H9 (cell line): ENCODE results near the gene SLC47A1. TPM values are rescaled to one million over a fixed set of nuclear protein-coding genes. Genes with fewer than 3 reads are reported as not detected.
"Not testable (repeated sequence)": the region's sequence is repeated elsewhere in the genome, so short reads cannot be mapped to it uniquely, and the experiment has no call there.

Experiments
- DNase-seq: peaks from one replicate; pipeline ENCODE4 v3.0.0-alpha.2; 2017
- H2AFZ ChIP-seq: one replicate; pipeline ENCODE4 v1.6.1; 2013; ENCODE audit warnings: mild to moderate bottlenecking, low read length, control low read depth, moderate library complexity
- H2AK5ac ChIP-seq: 2 replicates; pipeline ENCODE4 v1.6.1; 2013; ENCODE audit warnings: low read length, control low read depth, mixed read lengths; ENCODE audit not compliant: insufficient read length
- H2BK120ac ChIP-seq: one replicate; pipeline ENCODE4 v1.6.1; 2013; ENCODE audit warnings: low read depth, mild to moderate bottlenecking, low read length, control low read depth, inconsistent platforms; ENCODE audit not compliant: poor library complexity, severe bottlenecking
- H2BK12ac ChIP-seq: 2 replicates; pipeline ENCODE4 v1.6.1; 2013; ENCODE audit warnings: low read length, control low read depth, mixed read lengths, low read depth; ENCODE audit not compliant: insufficient read length
- H2BK15ac ChIP-seq: 2 replicates; pipeline ENCODE4 v1.6.1; 2013; ENCODE audit warnings: low read depth, low read length, control low read depth
- H2BK20ac ChIP-seq: one replicate; pipeline ENCODE4 v1.6.1; 2013; ENCODE audit warnings: low read depth, mild to moderate bottlenecking, low read length, control low read depth, inconsistent platforms; ENCODE audit not compliant: poor library complexity, severe bottlenecking
- H2BK5ac ChIP-seq: 2 replicates; pipeline ENCODE4 v1.6.1; 2013; ENCODE audit warnings: low read length, control low read depth, mixed read lengths; ENCODE audit not compliant: insufficient read length
- H3K14ac ChIP-seq: 2 replicates; pipeline ENCODE4 v1.6.1; 2013; ENCODE audit warnings: low read length, control low read depth; ENCODE audit not compliant: insufficient read depth
- H3K18ac ChIP-seq: 2 replicates; pipeline ENCODE4 v1.6.1; 2013; ENCODE audit warnings: low read depth, mild to moderate bottlenecking, mixed read lengths, low read length, control low read depth; ENCODE audit not compliant: insufficient read length
- H3K23ac ChIP-seq: 2 replicates; pipeline ENCODE4 v1.6.1; 2013; ENCODE audit warnings: low read length, control low read depth, mixed read lengths, low read depth; ENCODE audit not compliant: insufficient read length
- H3K23me2 ChIP-seq: 2 replicates; pipeline ENCODE4 v1.6.1; 2013; ENCODE audit warnings: low read depth, mild to moderate bottlenecking, mixed read lengths, low read length, control low read depth; ENCODE audit not compliant: insufficient read length, poor library complexity, severe bottlenecking
- H3K27ac ChIP-seq: 2 replicates; pipeline ENCODE4 v1.5.1; 2013; ENCODE audit warnings: low read length, control low read depth, mixed read lengths, low read depth; ENCODE audit not compliant: insufficient read length
- H3K27me3 ChIP-seq: 2 replicates; pipeline ENCODE4 v1.6.1; 2013; ENCODE audit warnings: low read length, control low read depth, inconsistent platforms; ENCODE audit not compliant: insufficient read depth
- H3K4ac ChIP-seq: 2 replicates; pipeline ENCODE4 v1.6.1; 2013; ENCODE audit warnings: low read depth, mild to moderate bottlenecking, control low read depth, inconsistent platforms, low read length, moderate library complexity
- H3K4me1 ChIP-seq: 2 replicates; pipeline ENCODE4 v1.6.1; 2013; ENCODE audit warnings: low read length, control low read depth, inconsistent platforms; ENCODE audit not compliant: insufficient read depth
- H3K4me2 ChIP-seq: 2 replicates; pipeline ENCODE4 v1.6.1; 2013; ENCODE audit warnings: low read length, control low read depth, mixed read lengths; ENCODE audit not compliant: insufficient read length, insufficient read depth
- H3K56ac ChIP-seq: 2 replicates; pipeline ENCODE4 v1.6.1; 2013; ENCODE audit warnings: low read depth, mild to moderate bottlenecking, mixed read lengths, low read length, control low read depth; ENCODE audit not compliant: insufficient read length
- H3K79me1 ChIP-seq: 2 replicates; pipeline ENCODE4 v1.6.1; 2013; ENCODE audit warnings: low read depth, mild to moderate bottlenecking, moderate library complexity, low read length, control low read depth, inconsistent platforms; ENCODE audit not compliant: insufficient read depth, poor library complexity, severe bottlenecking
- H3K79me2 ChIP-seq: 2 replicates; pipeline ENCODE4 v1.6.1; 2013; ENCODE audit warnings: low read length, control low read depth, inconsistent platforms; ENCODE audit not compliant: insufficient read depth
- H3K9ac ChIP-seq: 2 replicates; pipeline ENCODE4 v1.6.1; 2013; ENCODE audit warnings: low read length, control low read depth, mixed read lengths; ENCODE audit not compliant: insufficient read length; ENCODE audit errors: extremely low read depth
- H3K9me3 ChIP-seq: one replicate; pipeline ENCODE4 v1.6.1; 2013; ENCODE audit warnings: low read depth, low read length, inconsistent platforms; ENCODE audit not compliant: control insufficient read depth
- H3T11ph ChIP-seq: one replicate; pipeline ENCODE4 v1.6.1; 2013; ENCODE audit warnings: mild to moderate bottlenecking, low read length, control low read depth, inconsistent platforms
- H4K20me1 ChIP-seq: one replicate; pipeline ENCODE4 v1.6.1; 2013; ENCODE audit not compliant: control insufficient read depth, insufficient read length, insufficient read depth
- H4K5ac ChIP-seq: 2 replicates; pipeline ENCODE4 v1.6.1; 2013; ENCODE audit warnings: low read depth, mild to moderate bottlenecking, mixed read lengths, low read length, control low read depth; ENCODE audit not compliant: insufficient read length
- H4K8ac ChIP-seq: replicated peaks from 2 replicates; pipeline ENCODE4 v1.6.1; 2013; ENCODE audit warnings: low read length, control low read depth, mixed read lengths, low read depth; ENCODE audit not compliant: insufficient read length
- H4K91ac ChIP-seq: 2 replicates; pipeline ENCODE4 v1.6.1; 2013; ENCODE audit warnings: low read depth, mild to moderate bottlenecking, moderate library complexity, mixed read lengths, low read length, control low read depth; ENCODE audit not compliant: insufficient read length
- H3K27ac Mint-ChIP-seq, 3 experiments: 2 replicates in 2 of 3; 3 replicates in 1 of 3; pipeline ENCODE4 v1.8.0; 2020 to 2021; ENCODE audit warnings: mixed read lengths in 3 of 3, mild to moderate bottlenecking in 1 of 3, moderate library complexity in 1 of 3
- H3K27me3 Mint-ChIP-seq: 2 replicates; pipeline ENCODE4 v1.8.0; 2021; ENCODE audit warnings: low read depth, mild to moderate bottlenecking, moderate library complexity, mixed read lengths
- H3K36me3 Mint-ChIP-seq, 3 experiments: 2 replicates in 2 of 3; 3 replicates in 1 of 3; pipeline ENCODE4 v1.8.0; 2020 to 2021; ENCODE audit warnings: low read depth in 3 of 3, mixed read lengths in 3 of 3; ENCODE audit not compliant: insufficient read depth in 1 of 3
- H3K4me1 Mint-ChIP-seq, 2 experiments: 2 replicates each; pipeline ENCODE4 v1.8.0; 2020; ENCODE audit warnings: mixed read lengths in 2 of 2
- H3K4me3 Mint-ChIP-seq, 2 experiments: 2 replicates in 1 of 2; 3 replicates in 1 of 2; pipeline ENCODE4 v1.8.0; 2020 to 2021; ENCODE audit warnings: mild to moderate bottlenecking in 2 of 2, mixed read lengths in 2 of 2, moderate library complexity in 1 of 2
- H3K9me3 Mint-ChIP-seq, 2 experiments: 2 replicates in 1 of 2; 3 replicates in 1 of 2; pipeline ENCODE4 v1.8.0; 2020; ENCODE audit warnings: mild to moderate bottlenecking in 2 of 2, mixed read lengths in 2 of 2, moderate library complexity in 1 of 2
- WGBS: extraction: QIAGEN DNeasy Blood & Tissue Kit; methylation state at CpG from one replicate; pipeline ENCODE4 v1.1.7; 2013; ENCODE audit warnings: missing lambda C conversion rate, low lambda C conversion rate, mixed read lengths; ENCODE audit not compliant: insufficient read length; ENCODE audit errors: extremely low coverage; 5-methylcytosine and 5-hydroxymethylcytosine counted together
- total RNA-seq: library from RNA; stranded (reverse); gene quantifications from 2 replicates; pipeline ENCODE4 v1.2.1, GENCODE V29; 2021
- TF ChIP-seq, protein P1 (sequence below): fragments of 200-600 bp; sonication (generic); conservative IDR thresholded peaks from 3 replicates; pipeline ENCODE4 v1.8.0; 2021; ENCODE audit warnings: antibody characterized with exemption, mild to moderate bottlenecking

SLC47A1 gene
- total RNA-seq, 1 experiment from 2014 or later: 4.0 TPM

- Histone ChIP-seq H2BK20ac (no peak overlapping the region), H4K91ac (no peak overlapping the region), H2BK12ac (no peak overlapping the region), H3K9ac (no peak overlapping the region), H3K23me2 (no peaks in the 10 kb centered on the region), H4K5ac (no peak overlapping the region), H3K4ac (no peak overlapping the region), H3K79me2 (no peaks in the 10 kb centered on the region), H3K18ac (no peak overlapping the region), H2BK120ac (no peak overlapping the region), H2BK5ac (no peak overlapping the region), H3K9me3 (no peaks in the 10 kb centered on the region), H3K14ac (no peak overlapping the region), H4K8ac (no peak overlapping the region), H2AK5ac (no peak overlapping the region), H3K27me3 (no peaks in the 10 kb centered on the region), H3K56ac (no peak overlapping the region), H3K4me1 (no peaks in the 10 kb centered on the region), H2AFZ (no peak overlapping the region), H2BK15ac (no peak overlapping the region), H3K23ac (no peak overlapping the region), H3K27ac (no peak overlapping the region), H3T11ph (no peak overlapping the region), H4K20me1 (no peaks in the 10 kb centered on the region), H3K4me2 (peak overlapping the region; percentile 65), H3K79me1 (no peaks in the 10 kb centered on the region)
- peak overlapping the region; percentile 75 to 87 for H3K4me3 Mint-ChIP-seq
- no CpG with 5 or more reads among the region's 6 CpGs for WGBS
- peaks cover 3 to 4% of the 10 kb centered on the region in 2 experiments; a peak in 4 of 5 replicates for H3K9me3 Mint-ChIP-seq
- peaks cover 26 to 27% of the 10 kb centered on the region in 2 experiments for H3K4me1 Mint-ChIP-seq
- peaks cover 2% of the 10 kb centered on the region for H3K27me3 Mint-ChIP-seq
- TF ChIP-seq, protein P1, sequence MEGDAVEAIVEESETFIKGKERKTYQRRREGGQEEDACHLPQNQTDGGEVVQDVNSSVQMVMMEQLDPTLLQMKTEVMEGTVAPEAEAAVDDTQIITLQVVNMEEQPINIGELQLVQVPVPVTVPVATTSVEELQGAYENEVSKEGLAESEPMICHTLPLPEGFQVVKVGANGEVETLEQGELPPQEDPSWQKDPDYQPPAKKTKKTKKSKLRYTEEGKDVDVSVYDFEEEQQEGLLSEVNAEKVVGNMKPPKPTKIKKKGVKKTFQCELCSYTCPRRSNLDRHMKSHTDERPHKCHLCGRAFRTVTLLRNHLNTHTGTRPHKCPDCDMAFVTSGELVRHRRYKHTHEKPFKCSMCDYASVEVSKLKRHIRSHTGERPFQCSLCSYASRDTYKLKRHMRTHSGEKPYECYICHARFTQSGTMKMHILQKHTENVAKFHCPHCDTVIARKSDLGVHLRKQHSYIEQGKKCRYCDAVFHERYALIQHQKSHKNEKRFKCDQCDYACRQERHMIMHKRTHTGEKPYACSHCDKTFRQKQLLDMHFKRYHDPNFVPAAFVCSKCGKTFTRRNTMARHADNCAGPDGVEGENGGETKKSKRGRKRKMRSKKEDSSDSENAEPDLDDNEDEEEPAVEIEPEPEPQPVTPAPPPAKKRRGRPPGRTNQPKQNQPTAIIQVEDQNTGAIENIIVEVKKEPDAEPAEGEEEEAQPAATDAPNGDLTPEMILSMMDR: no peak
- DNase-seq: no peak
- H3K36me3 Mint-ChIP-seq: peaks cover 0 to 2% (median 0%) of the 10 kb centered on the region in 3 experiments; a peak in 1 of 7 replicates
- peak overlapping the region in 1 of 3 experiments; percentile 56; a peak in 2 of 7 replicates for H3K27ac Mint-ChIP-seq
These were observed 25.1 kb upstream of the SLC47A1 start for GRCh38 chr17:19508577-19508867.

GRCh38 chr17:19509281-19509852 is 24.3 kb upstream of the SLC47A1 start:
- DNase-seq, H3K36me3 Mint-ChIP-seq, H3K56ac ChIP-seq, H3K27me3 ChIP-seq, H3K27ac ChIP-seq, H3K27me3 Mint-ChIP-seq, H3K9me3 Mint-ChIP-seq, H3K9ac ChIP-seq, H3K14ac ChIP-seq, H3K18ac ChIP-seq, H2BK120ac ChIP-seq, H3K4me3 Mint-ChIP-seq, H4K5ac ChIP-seq, H3K4me1 ChIP-seq, H4K8ac ChIP-seq, H2BK12ac ChIP-seq, H2BK20ac ChIP-seq, H2BK5ac ChIP-seq, H3K27ac Mint-ChIP-seq, H4K91ac ChIP-seq, H3T11ph ChIP-seq, H2BK15ac ChIP-seq, H3K9me3 ChIP-seq, H3K4me2 ChIP-seq, H3K79me2 ChIP-seq, H2AFZ ChIP-seq, H3K4ac ChIP-seq, H3K23ac ChIP-seq, H4K20me1 ChIP-seq, H3K79me1 ChIP-seq, H3K23me2 ChIP-seq, H2AK5ac ChIP-seq: not testable (repeated sequence)
- WGBS: no CpG with 5 or more reads among the region's 5 CpGs
- H3K4me1 Mint-ChIP-seq: peaks cover 29 to 30% of the 10 kb centered on the region in 2 experiments
